Measurements from ENCODE around the gene NAA16.
"Not testable (repeated sequence)": the region's sequence is repeated elsewhere in the genome, so short reads cannot be mapped to it uniquely, and the experiment has no call there.

Gene NAA16

DNA sequence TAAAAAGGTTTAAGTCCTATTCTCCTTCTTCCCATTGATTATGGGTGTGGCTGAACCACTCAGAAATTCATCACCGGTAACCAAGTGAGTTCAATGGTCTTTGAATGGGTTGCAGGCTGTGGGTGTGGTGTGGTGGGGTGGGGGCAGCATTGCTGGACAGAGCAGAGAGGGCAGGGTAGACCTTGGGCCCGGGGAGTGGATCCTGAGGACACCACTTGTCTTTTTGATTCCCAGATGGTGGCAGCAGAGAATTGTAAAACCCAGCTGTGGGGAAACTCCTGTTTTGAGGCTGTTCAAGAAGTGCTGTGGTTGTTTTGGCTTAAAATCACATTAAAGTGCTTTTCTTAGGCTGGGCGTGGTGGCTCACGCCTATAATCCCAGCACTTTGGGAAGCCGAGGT is 100.5 kb downstream of the NAA16 start:
- DNase-seq, result peak; percentile 58

GRCh38 chr13:41413872-41414271 is 102.8 kb downstream of the NAA16 start:
- no peak for DNase-seq

- DNase-seq, result peak; percentile 11
Observed at GRCh38 chr13:41416276-41416675, 105.2 kb downstream of the NAA16 start.

DNA sequence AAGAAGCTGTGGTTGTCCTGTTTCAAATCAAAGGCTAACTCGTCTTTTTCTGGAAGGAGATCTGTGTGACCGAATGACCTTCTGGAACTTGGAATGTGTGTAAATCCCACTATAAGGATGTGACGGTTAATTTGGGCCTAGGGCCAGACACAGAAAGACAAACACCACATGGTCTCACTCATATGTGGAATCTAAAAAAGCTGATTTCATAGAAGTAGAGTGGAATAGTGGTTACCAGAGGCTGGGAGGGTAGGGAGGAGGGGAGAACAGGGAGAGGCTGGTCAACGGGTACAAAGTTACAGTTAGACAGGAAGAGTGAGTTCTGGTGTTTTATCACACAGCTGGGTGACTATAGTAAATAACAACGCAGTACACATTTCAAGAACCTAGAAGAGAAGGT is 107.0 kb downstream of the NAA16 start:
- DNase-seq, result peak; percentile 74

DNA sequence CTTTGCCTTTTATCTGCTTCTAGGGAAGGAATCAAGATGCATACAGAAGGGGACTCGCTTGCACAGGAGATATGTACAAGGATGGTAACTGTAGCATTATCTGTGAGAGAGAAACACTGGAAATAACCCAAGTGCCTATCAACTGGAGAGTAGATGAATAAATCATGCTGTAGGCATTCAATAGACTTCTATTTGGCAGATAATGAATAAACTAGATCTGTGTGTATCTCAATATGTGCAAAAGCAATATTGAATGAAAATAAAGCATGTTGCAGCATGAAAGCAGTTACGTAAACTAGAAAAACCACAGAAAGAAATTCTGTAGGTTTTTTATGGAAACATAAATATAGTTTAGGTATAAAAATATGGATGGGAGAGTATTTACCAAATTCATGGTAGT is 107.7 kb downstream of the NAA16 start:
- DNase-seq, result no peak

- no peak for DNase-seq
Observed at GRCh38 chr13:41419206-41419605, 108.1 kb downstream of the NAA16 start.

- DNase-seq, result no peak
Observed at GRCh38 chr13:41420146-41420545, 109.1 kb downstream of the NAA16 start.

DNA sequence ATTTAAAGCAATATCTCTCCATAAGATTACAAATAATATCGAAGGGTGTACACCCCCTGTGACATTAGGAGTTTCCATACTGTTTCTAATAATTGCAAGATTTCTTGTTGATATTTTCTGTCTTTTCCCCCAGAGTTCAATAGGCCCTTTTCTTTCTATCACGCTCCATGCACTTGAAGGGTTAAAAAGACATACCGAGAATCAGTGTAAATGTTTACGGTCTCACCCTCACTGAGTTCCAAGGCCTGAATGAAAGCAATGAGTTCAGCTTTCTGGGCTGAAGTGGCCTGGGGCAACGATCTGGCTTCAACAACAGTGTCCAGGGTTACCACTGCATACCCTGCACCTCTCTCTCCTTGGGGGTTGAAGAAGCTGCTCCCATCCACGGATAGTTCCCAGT is 110.3 kb downstream of the NAA16 start:
- DNase-seq, result not testable (repeated sequence)

DNA sequence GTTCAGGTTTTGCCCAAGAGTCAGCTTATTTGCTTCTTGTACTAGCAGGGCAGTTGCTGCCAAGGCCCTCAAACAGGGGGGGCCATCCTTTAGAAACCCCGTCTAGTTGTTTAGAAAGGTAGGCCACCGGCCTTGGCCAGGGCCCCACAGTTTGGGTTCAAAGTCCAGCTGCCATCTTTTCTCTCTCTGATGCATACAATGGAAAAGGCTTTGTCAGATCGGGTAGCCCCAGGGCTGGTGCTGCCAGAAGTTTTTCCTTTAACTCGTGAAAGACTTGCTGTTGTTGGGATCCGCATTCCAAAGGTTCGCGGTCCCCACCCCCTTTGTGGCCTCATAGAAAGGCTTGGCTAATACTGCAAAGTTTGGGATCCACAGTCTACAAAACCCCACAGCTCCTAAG is 110.9 kb downstream of the NAA16 start:
- DNase-seq, result not testable (repeated sequence)

GRCh38 chr13:41423259-41423658 is 112.2 kb downstream of the NAA16 start:
- DNase-seq, result not testable (repeated sequence)

DNA sequence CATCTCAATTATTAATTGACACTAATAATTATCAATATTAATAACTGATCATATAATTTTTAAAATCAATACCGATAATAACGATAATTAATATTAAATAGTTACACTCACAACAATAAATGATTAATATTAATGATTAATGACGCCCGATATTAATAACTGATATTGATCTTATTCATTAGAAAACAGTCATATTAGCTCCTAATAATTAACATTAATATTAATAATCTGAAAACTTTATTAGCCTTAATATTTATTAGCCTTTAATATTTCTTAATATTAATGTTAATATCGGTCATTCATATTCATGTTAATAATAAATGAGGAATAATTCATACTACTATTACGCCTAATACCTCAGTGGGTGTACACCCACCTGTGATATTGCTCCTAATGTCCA is 113.6 kb downstream of the NAA16 start:
- DNase-seq, result not testable (repeated sequence)

DNA sequence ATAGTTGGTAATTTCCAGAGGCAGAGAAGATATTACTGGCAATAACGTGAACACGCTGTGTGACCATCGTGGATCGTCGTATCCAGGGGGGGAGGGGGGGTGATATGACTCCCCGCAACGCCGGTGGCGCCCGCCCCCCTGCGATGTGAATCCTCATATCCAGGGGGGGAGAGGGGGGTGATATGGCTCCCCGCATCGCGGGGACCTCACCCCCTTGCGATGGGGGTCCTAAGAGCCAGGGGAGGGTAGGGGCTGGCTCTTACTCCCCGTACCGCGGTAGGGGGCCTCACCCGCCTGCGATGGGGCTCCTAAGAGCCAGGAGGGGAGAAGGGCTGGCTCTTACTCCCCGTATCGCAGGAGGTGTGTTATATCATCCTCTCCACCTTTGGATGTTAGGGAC is 115.0 kb downstream of the NAA16 start:
- no peak for DNase-seq
